Measurements from ENCODE around the gene PSMB5. TPM values are rescaled to one million over a fixed set of nuclear protein-coding genes. Genes with fewer than 3 reads are reported as not detected.

Gene PSMB5
- total and polyA plus RNA-seq, 2 of the 13 experiments (the other 11 are each of a cell fraction or from before 2014, with no cell fraction given): 705 to 871 TPM

GRCh38 chr14:23078692-23079116 lies 44.0 kb upstream of the PSMB5 start (continued):
- TF ChIP-seq ZNF570 (CRISPR knock-in tag; IDR thresholded peaks at IDR 0.05; ENCODE audit: borderline replicate concordance) (no peak), ZNF335 (CRISPR knock-in tag; IDR thresholded peaks at IDR 0.05) (0 out of 2 replicates have a peak, but pooled peaks have one; percentile 10), ZNF407 (CRISPR knock-in tag; IDR thresholded peaks at IDR 0.05; ENCODE audit: not compliant biosample characterization) (no peak), ZSCAN5A (CRISPR knock-in tag; IDR thresholded peaks at IDR 0.05; ENCODE audit: borderline replicate concordance) (no peak), TBX2 (CRISPR knock-in tag; IDR thresholded peaks at IDR 0.05; ENCODE audit: borderline replicate concordance) (no peak), FUBP1 (CRISPR knock-in tag; IDR thresholded peaks at IDR 0.05; ENCODE audit: borderline replicate concordance) (no peak), SRSF4 (IDR thresholded peaks at IDR 0.05; ENCODE audit: low read depth, low read length, poor library complexity, severe bottlenecking) (no peak), ZXDC (CRISPR knock-in tag; IDR thresholded peaks at IDR 0.05) (no peak), NCOR1 (IDR thresholded peaks at IDR 0.05; ENCODE audit: borderline replicate concordance, low read length) (no peak), ZNF800 (CRISPR knock-in tag; IDR thresholded peaks at IDR 0.05) (no peak), SOX5 (CRISPR knock-in tag; IDR thresholded peaks at IDR 0.05; ENCODE audit: borderline replicate concordance) (no peak)
